NCI-H524 treated with DMSO at 0.1 percent for 48 hours (cell line): ENCODE data around the gene SYNGR1.
"Not testable (repeated sequence)": the region's sequence is repeated elsewhere in the genome, so short reads cannot be mapped to it uniquely, and the experiment has no call there.

Source experiments
- DNase-seq: peaks from one replicate; lab custom pipeline; 2025; lab: John Stamatoyannopoulos, UW

SYNGR1 gene

DNA sequence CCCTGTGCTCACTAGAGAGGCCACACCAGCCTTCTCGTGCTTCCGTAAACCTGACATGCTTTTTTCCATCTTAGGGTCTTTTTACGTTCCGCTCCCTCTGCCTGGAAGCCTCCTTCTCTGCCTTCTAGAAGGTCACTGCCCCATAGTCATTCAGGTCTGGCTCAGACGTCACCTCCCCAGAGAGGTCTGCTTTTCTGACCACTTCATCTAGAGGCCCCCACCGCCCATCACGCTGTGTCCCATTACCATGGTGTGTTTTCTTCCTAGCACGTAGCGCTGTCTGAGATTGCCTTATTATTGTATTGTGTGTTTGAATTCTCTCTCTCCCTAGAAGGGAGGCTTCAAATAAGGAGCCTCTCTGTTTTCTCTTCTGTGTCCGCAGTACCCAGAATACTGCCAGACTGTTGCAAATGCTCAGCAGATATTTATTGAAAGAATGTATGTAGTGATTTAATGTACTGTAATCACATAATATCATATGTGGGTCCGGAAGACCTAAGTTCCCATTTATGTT is 59.8 kb downstream of the SYNGR1 start:
- no peak for DNase-seq

DNA sequence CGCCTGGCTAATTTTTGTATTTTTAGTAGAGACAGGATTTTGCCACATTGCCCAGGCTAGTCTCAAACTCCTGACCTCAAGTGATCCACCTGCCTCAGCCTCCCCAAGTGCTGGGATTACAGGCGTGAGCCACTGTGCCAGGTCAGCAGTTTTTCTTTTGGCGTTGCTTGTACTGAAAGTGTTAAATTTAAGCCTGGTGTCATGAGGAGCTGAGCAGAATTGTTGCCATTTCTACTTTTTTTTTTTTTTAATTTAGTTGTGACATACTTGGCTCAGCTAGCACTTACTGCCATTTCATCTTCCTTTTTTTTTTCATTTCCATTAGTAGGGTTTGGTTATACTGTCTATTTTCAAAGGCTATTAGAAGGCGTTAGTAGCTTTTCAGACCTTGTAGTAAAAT is 60.5 kb downstream of the SYNGR1 start:
- DNase-seq: no peak

DNA sequence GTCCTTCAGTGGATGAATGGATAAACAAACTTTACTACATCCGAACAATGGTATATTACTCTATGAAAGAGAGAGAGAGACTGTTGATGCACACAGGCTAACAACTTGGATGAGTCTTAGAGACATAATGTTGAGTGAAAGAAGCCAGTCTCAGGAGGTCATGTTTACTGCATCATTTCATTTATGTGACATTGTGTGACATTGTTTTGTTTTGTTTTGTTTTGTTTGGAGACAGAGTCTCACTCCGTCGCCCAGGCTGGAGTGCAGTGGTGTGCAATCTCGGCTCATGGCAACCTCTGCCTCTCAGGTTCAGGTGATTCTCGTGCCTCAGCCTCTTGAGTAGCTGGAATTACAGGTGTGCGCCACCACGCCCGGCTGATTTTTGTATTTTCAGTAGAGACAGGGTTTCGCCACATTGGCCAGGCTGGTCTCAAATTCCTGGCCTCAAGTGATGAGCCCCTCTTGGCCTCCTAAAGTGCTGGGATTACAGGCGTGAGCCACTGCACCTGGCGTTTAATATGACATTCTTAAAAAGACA is 62.1 kb downstream of the SYNGR1 start:
- DNase-seq: peak; percentile 29

DNA sequence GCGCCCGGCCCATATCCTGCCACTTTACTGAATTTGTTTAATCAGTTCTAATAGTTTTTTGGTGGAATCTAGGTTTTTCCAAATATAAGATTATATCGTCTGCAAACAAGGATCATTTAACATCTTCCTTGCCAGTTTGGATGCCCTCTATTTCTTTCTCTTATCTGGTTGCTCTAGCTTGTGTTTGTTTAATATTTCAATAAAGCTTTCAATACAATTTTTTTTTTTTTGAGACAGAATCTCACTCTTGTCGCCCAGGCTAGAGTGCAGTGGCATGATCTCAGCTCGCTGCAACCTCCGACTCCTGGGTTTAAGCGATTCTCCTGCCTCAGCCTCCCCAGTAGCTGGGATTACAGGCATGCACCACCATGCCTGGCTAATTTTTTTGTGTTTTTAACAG is 63.4 kb downstream of the SYNGR1 start:
- not testable (repeated sequence) for DNase-seq

DNA sequence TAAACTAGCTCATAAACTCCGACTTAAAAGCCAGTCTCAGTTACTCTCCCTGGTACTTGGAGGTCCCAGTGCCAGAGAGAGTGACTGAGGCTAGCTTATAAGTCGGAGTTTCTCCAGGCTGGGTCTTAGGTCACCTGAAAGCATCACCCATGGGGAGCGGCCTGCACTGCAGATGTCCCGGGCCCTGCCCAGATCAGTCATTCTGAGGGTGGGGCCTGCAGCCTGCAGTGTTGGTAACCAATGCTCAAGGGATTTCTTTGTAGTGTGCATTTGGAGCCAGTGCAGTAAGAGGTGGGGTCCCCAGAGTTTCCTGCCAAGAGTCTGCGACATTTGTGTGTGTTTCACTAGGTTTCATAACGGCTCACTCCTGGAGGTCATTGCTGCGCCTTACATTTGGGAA is 64.6 kb downstream of the SYNGR1 start:
- DNase-seq: no peak

DNA sequence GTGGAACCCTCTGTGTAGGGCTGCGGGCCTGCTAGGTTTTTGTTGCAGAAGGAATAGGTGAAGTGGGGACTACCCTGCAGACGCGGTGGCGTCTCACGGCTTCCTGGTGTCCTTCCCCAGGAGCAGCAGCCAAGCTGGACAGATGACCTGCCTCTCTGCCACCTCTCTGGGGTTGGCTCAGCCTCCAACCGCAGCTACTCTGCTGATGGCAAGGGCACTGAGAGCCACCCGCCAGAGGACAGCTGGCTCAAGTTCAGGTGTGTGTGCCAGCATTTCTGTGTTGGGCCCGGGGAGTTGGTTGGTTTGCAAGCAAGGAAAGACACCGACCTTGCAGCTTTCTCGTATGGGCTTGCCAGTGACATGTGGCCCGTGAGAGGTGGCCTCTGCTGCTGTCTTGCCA is 65.1 kb downstream of the SYNGR1 start:
- DNase-seq: no peak

DNA sequence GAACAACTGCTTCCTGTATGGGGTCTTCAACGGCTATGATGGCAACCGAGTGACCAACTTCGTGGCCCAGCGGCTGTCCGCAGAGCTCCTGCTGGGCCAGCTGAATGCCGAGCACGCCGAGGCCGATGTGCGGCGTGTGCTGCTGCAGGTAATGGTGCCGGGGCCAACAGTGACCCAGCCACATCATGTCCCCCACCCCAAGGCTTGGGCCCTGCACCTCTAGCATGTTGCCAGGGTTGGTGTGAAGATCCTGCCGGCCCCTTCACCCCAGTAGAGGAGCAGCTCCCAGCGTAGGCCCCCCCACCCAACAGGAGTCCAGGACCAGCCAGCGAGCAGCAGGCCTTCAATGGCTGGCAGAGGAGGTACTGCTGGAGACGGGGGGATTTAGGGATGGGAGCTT is 65.7 kb downstream of the SYNGR1 start:
- DNase-seq: no peak

DNA sequence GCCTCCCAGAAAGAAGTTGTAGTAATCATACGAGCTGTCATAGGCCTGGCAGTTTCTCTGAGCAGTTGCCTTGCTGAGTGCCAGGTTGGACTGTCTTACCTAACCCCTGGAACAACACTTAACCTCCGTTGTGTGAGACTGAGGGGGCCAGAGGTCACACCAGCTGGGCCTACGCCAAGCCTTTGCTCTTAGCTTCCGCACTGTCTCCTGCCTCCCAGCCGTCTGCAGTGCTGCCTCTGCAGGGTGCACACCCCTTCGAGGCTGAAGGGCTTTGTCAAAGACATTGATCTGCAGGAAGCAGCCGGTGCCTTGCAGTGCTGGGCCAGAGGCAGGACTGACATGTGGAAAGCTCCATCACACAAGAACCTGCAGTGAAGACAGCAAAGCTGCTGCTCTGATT is 66.5 kb downstream of the SYNGR1 start:
- DNase-seq: no peak

DNA sequence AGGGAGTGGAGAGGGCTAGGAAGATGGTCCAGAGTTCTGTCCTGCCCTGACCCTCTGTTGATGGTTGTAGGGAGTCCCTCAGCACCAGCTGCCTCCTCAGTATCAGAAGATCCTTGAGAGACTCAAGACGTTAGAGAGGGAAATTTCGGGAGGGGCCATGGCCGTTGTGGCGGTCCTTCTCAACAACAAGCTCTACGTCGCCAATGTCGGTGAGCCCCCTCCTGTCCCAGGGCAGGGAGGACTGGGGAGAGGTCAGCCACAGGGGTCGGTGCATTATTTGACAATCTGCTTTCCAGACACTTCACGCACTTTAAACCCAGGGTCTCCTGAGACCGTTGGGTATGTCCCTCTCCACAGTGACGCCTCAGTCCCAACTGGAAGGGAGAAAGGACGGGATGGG is 67.8 kb downstream of the SYNGR1 start:
- DNase-seq: no peak

DNA sequence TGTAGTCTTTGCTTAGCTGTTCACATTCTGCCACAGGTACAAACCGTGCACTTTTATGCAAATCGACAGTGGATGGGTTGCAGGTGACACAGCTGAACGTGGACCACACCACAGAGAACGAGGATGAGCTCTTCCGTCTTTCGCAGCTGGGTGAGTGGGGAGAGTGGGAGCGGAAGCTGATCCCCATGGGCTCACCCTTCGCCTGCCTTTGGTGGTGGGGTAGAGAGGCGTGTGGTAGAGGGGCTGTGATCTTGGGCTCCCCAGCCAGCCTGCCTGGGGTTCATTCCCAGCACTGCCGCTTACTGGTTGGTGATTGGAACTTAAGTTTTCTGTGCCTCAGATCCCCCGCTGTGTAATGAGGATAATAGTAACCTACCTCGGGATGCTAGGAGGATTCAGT is 68.9 kb downstream of the SYNGR1 start:
- no peak for DNase-seq

DNA sequence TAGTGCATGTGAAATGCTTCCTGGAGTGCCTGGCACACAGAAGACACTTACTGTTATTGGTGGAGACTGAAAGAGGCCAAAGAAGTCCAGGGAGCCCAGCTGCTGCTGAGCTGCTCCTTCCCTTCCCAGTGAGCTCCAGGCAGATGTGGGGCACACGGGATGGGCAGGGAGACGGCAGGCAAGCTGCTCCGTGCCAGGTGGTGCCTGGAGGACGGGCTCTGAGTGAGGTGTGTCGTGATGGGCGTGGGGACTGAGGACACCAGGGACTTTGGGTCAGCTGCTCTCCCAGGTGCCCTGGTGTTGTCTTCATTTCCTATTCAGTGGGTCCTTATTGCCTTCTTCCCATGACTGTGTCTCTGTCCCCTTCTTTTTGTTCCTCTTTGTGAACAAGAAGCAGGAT is 69.3 kb downstream of the SYNGR1 start:
- no peak for DNase-seq

DNA sequence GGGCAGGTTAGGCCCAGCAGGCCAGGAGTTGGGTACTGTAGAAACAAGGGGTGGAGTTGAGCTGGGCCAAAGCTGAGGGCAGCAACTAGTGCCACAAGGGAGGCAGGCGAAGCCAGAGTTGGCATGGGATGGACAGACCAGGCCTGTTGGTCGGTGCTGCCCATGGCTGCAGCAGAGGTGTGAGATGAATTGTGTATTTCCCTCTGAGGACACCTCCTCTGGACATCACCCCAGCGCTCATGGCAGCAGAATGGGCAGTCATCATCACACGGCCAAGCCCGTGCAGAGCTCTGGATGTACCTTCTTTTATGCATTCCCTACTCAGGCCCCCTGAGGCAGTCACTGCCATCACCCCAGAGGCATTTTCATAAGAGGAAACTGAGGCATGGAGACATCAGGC is 70.1 kb downstream of the SYNGR1 start:
- DNase-seq: no peak

DNA sequence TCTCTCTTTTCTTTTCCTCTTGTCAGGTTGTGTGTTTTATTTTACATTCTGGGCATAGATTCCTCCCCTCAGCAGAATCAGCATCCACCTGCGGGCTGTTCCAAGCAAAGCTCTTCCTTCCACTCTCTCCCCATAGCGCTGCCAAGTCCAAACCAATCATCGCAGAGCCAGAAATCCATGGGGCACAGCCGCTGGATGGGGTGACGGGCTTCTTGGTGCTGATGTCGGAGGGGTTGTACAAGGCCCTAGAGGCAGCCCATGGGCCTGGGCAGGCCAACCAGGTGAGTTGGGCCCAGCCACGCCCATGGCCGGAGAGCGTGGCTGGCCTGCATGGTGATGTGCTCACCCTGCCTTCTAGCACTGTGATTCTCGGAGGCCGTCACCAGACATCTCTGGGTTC is 71.9 kb downstream of the SYNGR1 start:
- DNase-seq: no peak

DNA sequence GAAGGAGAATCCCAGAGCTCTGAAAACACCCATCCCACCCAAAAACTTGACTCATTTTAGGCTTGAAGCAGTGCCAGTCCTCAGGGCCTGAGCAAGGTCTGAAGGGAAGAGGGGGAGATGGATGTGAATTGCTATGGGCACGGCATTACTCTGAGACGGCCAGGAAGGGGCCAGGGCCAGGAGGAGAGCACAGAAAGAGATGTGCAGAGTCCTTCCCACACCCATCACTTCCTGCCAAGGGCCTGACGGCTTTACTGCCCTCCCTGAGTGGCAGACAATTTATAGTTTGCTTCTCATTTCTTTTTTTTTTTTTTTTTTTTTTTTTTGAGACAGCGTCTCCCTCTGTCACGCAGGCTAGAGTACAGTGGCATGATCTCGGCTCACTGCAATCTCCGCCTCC is 72.3 kb downstream of the SYNGR1 start:
- DNase-seq: no peak

DNA sequence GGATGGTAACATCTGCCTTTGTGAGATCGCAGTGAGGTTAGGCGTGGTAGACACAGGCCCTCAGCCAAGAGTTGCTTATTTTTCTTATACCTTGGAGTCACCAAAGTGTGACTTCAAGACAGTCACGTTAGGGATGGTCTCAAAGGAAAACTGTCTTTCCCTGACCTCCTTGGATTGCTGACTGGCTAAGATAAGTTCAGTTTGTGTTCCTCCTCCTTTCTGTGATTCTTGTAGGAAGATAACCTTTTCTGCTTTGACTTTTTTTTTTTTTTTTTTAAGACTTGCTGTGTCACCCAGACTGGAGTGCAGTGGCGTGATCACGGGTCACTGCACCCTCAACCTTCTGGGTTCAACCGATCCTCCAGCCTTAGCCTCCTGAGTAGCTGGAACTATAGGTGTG is 72.9 kb downstream of the SYNGR1 start:
- no peak for DNase-seq

DNA sequence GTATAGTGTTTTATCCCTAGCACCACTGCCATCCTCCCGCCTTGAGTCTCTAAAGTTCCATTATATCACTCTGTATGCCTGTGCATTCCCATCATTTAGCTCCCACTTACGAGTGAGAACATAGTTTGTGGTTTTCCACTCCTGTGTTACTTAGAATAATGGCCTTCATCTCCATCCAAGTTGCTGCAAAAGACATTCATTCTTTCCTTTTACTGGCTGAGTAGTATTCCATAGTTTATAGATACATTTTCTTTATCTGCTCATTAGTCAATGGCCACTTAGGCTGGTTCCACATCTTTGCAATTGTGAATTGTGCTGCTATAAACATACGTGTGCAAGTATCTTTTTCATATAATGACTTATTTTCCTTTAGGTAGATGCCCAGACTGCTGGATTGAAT is 74.2 kb downstream of the SYNGR1 start:
- no peak for DNase-seq

DNA sequence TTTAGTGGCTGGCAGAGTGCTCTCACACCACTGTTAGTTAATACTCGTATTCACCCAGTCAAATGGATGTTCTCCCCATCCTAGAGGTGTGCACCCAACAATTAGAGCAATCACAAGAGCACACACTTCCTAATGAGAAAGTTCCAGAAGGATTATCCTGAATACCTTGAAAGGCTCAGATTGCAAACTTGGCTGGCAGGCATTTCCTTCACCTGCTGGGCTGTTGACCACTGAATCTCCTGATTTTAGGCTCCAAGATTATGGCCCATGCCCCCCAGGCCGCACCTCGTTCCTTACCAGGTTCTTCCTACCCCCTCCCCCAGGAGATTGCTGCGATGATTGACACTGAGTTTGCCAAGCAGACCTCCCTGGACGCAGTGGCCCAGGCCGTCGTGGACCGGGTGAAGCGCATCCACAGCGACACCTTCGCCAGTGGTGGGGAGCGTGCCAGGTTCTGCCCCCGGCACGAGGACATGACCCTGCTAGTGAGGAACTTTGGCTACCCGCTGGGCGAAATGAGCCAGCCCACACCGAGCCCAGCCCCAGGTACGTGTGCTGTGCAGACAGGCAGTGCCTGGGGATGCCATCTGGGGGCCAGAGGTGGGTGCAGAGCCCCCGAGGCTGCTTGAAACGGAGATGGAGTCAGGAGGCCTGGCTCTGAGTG is 76.7 kb downstream of the SYNGR1 start:
- no peak for DNase-seq

DNA sequence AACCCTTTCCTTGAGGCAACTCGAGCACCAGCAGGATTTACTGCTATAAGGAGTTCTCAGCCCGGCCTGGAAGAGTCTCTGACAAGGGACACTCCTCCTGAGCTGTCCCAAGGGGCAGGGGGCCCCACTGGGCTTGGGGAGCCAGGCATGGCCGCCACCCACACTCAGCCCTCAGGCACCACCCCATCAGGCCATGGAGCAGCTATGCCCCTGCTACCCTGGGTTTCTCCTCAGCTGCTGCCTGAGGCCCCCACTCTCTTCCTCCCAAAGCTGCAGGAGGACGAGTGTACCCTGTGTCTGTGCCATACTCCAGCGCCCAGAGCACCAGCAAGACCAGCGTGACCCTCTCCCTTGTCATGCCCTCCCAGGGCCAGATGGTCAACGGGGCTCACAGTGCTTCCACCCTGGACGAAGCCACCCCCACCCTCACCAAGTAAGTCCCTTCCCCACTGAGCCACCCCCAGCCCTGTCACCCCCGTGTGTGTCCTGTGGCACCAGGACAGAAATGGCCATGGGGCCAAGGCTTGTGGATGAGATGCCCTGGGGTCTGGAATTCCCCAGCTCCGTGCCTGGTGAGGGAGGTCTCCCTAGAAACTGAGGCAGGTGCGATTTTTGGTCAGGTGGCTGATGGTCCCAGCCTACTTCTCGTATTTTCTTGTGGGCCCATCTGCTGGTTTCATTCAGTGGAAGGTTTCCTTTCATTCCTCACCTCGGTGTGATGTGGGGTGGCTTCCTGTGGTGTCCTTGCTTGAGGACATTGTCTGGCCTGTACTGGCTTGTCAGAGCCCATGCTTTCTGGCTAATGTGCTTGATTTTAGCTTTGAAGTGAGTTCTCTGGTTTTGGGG is 78.2 kb downstream of the SYNGR1 start:
- no peak for DNase-seq

DNA sequence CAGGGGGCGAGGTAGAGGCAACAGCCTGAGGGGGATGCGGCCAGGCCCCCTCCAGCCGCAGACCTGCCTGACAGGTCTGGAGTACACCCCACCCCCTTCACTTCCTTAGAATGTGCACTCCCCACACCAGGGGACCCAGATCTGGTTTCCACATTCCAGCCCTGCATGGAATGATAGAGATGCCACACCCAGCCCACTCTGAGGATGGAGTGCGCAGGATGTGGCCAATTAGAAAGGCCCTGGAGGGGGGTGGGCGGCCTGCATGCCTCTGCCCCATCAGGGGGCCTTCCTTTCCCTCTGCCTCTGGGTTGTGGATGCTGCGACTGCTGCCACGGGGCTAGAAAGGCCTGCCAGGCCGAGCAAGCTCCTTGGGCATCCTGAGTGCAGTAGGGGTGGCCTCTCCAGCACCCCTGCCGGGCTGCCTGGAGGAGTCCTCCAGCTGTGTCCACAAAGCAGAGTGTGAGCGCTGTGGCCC is 78.8 kb downstream of the SYNGR1 start:
- DNase-seq: no peak

DNA sequence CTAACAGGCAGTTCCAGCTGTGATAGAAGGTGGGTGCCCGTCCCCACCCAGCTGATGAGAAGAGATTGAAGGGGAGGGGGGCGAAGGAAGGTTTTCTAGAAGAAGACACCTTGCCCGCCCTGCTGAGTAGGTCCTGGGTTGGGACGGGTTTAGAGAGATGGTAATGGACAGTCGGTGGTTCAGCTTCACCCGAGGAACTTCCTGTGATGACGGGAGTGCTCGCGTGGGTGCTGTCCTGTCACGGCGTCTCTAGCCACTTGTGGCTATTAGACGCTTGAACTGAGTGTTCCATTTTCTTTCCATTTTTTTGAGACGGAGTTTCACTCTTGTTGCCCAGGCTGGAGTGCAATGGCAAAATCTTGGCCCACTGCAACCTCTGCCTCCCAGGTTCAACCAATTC is 79.4 kb downstream of the SYNGR1 start:
- DNase-seq: no peak

DNA sequence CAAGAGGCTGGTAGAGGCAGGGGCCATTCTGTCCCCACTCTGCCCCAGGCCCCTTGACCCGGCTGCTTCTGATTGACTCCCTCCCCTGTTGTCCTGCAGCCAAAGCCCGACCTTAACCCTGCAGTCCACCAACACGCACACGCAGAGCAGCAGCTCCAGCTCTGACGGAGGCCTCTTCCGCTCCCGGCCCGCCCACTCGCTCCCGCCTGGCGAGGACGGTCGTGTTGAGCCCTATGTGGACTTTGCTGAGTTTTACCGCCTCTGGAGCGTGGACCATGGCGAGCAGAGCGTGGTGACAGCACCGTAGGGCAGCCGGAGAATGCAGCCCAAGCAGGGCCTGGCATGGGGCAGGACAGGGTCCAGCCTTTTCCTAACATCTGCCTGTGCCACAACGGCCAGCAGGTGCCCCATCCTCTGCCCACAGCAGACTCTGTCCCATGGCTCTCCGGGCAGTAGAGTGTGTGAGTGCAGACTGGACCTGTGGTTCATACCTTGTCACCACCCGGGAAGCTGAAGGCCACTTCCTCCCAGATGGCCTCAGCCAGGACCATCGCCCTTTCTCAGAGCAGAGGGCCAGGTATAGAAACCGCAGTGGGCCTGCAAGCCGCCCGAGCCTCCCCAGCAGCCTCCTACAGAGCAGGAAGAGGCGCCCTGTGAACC is 80.3 kb downstream of the SYNGR1 start:
- DNase-seq: no peak

DNA sequence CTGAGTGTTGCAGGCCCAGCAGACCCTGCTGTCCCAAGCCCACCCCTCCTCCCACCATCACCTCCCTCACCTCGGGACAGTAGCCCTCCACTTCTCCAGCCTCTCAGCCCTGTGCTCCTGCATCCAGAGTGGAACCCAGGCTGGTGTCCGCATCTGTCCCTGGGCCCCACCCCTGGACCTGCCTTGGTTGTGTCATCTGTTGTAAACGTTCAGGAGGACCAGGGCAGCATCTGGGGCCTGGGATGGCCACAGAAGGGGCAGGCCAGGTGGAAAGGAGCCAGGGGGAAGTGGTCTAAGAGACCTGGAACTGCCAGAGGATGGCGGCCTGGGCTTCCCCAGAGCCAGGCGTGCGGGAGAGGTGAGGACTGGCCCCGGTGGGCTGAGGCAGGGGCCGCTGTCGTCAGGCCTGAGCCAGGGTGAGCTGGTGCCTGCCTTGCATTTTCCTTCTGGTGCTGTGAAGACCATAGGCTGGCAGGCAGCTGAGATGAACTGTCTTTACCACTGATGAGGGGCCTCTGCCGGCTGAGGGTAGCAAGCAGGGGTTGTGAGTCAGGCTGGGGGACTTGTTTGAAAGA is 80.9 kb downstream of the SYNGR1 start:
- DNase-seq: no peak
